Measurements from ENCODE around the gene ABCC5.
A peak's percentile ranks its signal among the peaks of the same experiment; 100 is the strongest.

DNA sequence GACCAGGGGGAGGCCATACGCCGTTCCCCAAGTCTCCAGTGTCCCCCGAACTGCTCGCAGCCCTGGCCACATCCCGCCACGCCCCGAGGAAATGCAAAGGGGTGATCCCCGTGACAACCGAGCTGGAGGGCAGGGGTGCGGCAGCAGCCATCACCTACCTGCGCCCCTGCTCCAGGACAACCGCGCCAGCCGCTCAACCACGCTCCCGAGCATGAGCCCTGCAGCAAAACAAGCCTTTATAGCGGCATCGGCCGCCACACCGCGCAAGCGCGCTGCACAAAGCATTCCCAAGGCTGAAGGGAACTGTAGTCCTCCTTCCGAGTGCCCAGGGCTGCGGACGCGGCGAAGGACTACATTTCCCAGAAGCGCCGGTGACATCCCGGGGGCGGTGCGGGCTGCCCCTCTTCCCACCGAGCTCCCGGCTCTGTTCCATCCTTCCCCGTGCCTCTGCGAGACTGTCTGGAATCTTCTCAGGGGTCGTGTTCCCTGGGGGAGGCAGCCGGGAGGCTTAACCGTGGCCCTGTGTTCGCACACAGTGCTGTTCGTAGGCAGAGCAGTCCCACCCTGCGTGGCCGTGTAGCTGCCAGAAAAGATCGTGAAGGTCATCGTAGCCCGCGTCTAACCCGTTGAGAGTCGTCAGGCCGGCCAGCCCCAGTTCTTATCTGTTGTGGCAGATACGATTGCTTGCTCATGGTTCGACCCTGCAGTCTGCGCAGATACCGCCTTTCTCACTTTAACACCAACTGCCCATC, at the start of gene ABCC5:
- TF ChIP-seq, protein P1, sequence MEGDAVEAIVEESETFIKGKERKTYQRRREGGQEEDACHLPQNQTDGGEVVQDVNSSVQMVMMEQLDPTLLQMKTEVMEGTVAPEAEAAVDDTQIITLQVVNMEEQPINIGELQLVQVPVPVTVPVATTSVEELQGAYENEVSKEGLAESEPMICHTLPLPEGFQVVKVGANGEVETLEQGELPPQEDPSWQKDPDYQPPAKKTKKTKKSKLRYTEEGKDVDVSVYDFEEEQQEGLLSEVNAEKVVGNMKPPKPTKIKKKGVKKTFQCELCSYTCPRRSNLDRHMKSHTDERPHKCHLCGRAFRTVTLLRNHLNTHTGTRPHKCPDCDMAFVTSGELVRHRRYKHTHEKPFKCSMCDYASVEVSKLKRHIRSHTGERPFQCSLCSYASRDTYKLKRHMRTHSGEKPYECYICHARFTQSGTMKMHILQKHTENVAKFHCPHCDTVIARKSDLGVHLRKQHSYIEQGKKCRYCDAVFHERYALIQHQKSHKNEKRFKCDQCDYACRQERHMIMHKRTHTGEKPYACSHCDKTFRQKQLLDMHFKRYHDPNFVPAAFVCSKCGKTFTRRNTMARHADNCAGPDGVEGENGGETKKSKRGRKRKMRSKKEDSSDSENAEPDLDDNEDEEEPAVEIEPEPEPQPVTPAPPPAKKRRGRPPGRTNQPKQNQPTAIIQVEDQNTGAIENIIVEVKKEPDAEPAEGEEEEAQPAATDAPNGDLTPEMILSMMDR (conservative IDR thresholded peaks at IDR 0.05; ENCODE audit: low read length), result peak; percentile 33; the same call in 1 of the 2 replicates
- TF ChIP-seq EZH2phosphoT487 (IDR thresholded peaks at IDR 0.05; ENCODE audit: borderline replicate concordance), result no peak

Data from Loucy (cell line).